Neural cell (in vitro differentiated cells): ENCODE results near the gene FAM193A.

Source experiments
- EP300 ChIP-seq: fragments of 450-650 bp; conservative IDR thresholded peaks from 2 replicates; pipeline ENCODE4 v1.6.1; 2014; ENCODE audit warnings: antibody characterized with exemption, mild to moderate bottlenecking, moderate library complexity; ENCODE audit not compliant: poor library complexity, severe bottlenecking
- EZH2 ChIP-seq: fragments of 200-600, 300-800 bp; shearing (Covaris generic), sonication (generic); IDR thresholded peaks from 2 replicates; pipeline ENCODE4 v1.6.1; 2014; ENCODE audit warnings: antibody characterized with exemption, low read length, borderline replicate concordance, mild to moderate bottlenecking; ENCODE audit not compliant: insufficient read depth, poor library complexity, severe bottlenecking
- MXI1 ChIP-seq: fragments of 450-650 bp; conservative IDR thresholded peaks from 2 replicates; pipeline ENCODE4 v1.6.1; 2014; ENCODE audit warnings: antibody characterized with exemption, mild to moderate bottlenecking; ENCODE audit not compliant: poor library complexity, severe bottlenecking
- POLR2AphosphoS5 ChIP-seq: IDR thresholded peaks from 2 replicates; pipeline ENCODE4 v1.6.1; 2012
- RAD21 ChIP-seq: fragments of 450-650 bp; conservative IDR thresholded peaks from 2 replicates; pipeline ENCODE4 v1.6.1; 2014; ENCODE audit warnings: antibody characterized with exemption, mild to moderate bottlenecking, moderate library complexity
- SMC3 ChIP-seq: fragments of 450-650 bp; conservative IDR thresholded peaks from 2 replicates; pipeline ENCODE4 v1.6.1; 2014; ENCODE audit warnings: antibody characterized with exemption, mild to moderate bottlenecking, moderate library complexity; ENCODE audit not compliant: poor library complexity
- TAF1 ChIP-seq: IDR thresholded peaks from 2 replicates; pipeline ENCODE4 v1.6.1; 2012; ENCODE audit warnings: low read depth
- TF ChIP-seq, protein P1 (sequence below): fragments of 450-650 bp; IDR thresholded peaks from 2 replicates; pipeline ENCODE4 v1.5.1; 2014; ENCODE audit warnings: antibody characterized with exemption, mild to moderate bottlenecking, moderate library complexity; ENCODE audit not compliant: poor library complexity, severe bottlenecking
- TF ChIP-seq, protein P2 (sequence below): IDR thresholded peaks from 2 replicates; pipeline ENCODE4 v1.6.1; 2012; ENCODE audit warnings: borderline replicate concordance

DNA sequence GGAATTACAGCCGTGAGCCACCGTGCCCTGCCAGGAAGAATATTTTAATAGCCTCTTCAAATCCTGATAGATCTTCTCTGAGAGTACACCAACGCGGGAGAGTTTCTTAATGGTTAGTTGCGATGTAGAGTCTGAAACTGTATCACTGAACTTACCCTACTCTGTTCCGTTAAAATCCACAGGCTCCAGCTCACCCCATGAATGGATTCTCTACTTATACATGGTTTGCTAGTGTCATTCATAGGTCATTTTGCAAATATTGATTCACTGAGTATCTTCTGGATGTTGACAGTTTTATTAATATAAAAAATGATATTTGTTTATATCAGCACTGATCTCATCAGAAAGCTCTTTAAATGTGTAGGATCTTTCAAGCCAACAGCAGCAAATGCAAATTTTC lies 99.9 kb downstream of the FAM193A start:
- TF ChIP-seq, protein P1, sequence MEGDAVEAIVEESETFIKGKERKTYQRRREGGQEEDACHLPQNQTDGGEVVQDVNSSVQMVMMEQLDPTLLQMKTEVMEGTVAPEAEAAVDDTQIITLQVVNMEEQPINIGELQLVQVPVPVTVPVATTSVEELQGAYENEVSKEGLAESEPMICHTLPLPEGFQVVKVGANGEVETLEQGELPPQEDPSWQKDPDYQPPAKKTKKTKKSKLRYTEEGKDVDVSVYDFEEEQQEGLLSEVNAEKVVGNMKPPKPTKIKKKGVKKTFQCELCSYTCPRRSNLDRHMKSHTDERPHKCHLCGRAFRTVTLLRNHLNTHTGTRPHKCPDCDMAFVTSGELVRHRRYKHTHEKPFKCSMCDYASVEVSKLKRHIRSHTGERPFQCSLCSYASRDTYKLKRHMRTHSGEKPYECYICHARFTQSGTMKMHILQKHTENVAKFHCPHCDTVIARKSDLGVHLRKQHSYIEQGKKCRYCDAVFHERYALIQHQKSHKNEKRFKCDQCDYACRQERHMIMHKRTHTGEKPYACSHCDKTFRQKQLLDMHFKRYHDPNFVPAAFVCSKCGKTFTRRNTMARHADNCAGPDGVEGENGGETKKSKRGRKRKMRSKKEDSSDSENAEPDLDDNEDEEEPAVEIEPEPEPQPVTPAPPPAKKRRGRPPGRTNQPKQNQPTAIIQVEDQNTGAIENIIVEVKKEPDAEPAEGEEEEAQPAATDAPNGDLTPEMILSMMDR: no peak
- TF ChIP-seq POLR2AphosphoS5 (no peak), MXI1 (no peak), EP300 (no peak), TAF1 (no peak), RAD21 (no peak), EZH2 (no peak), SMC3 (no peak)
- TF ChIP-seq, protein P2, sequence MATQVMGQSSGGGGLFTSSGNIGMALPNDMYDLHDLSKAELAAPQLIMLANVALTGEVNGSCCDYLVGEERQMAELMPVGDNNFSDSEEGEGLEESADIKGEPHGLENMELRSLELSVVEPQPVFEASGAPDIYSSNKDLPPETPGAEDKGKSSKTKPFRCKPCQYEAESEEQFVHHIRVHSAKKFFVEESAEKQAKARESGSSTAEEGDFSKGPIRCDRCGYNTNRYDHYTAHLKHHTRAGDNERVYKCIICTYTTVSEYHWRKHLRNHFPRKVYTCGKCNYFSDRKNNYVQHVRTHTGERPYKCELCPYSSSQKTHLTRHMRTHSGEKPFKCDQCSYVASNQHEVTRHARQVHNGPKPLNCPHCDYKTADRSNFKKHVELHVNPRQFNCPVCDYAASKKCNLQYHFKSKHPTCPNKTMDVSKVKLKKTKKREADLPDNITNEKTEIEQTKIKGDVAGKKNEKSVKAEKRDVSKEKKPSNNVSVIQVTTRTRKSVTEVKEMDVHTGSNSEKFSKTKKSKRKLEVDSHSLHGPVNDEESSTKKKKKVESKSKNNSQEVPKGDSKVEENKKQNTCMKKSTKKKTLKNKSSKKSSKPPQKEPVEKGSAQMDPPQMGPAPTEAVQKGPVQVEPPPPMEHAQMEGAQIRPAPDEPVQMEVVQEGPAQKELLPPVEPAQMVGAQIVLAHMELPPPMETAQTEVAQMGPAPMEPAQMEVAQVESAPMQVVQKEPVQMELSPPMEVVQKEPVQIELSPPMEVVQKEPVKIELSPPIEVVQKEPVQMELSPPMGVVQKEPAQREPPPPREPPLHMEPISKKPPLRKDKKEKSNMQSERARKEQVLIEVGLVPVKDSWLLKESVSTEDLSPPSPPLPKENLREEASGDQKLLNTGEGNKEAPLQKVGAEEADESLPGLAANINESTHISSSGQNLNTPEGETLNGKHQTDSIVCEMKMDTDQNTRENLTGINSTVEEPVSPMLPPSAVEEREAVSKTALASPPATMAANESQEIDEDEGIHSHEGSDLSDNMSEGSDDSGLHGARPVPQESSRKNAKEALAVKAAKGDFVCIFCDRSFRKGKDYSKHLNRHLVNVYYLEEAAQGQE: no peak
